Kidney epithelial cell (primary cell): ENCODE data around the gene GPR160. TPM values are rescaled to one million over a fixed set of nuclear protein-coding genes. Genes with fewer than 3 reads are reported as not detected.

Source experiments
- DNase-seq: peaks from one replicate; pipeline ENCODE4 v3.0.0-alpha.2; 2010; ENCODE audit warnings: low read depth
- H3K27me3 ChIP-seq: 2 replicates; pipeline ENCODE4 v1.6.0; 2011; ENCODE audit warnings: low read length; ENCODE audit not compliant: control insufficient read depth, insufficient read depth
- H3K36me3 ChIP-seq: 2 replicates; pipeline ENCODE4 v1.5.1; 2011; ENCODE audit warnings: low read length; ENCODE audit not compliant: control insufficient read depth, insufficient read depth
- H3K4me3 ChIP-seq: 2 replicates; pipeline ENCODE4 v1.5.1; 2011; ENCODE audit warnings: low read depth, mild to moderate bottlenecking, control low read depth, low read length
- CTCF ChIP-seq: IDR thresholded peaks from 2 replicates; pipeline ENCODE4 v1.5.1; 2011; ENCODE audit warnings: mild to moderate bottlenecking, moderate library complexity, low read length, control low read depth, inconsistent platforms; ENCODE audit not compliant: insufficient read depth, poor library complexity, severe bottlenecking
- total RNA-seq: library from RNA; depleted of rRNA; stranded (reverse); fragments of >200 nt; gene quantifications from 2 replicates; pipeline ENCODE4 v1.2.3, GENCODE V29; 2015

The GPR160 gene
- total RNA-seq, 1 donor from 2014 or later = 14.2 TPM

- TF ChIP-seq CTCF = no peak
- H3K36me3 ChIP-seq = peaks cover 3% of the 10 kb centered on the region
Measured at GRCh38 chr3:170132335-170132734, 94.5 kb downstream of the GPR160 start.

More at GRCh38 chr3:170132335-170132734, 94.5 kb downstream of the GPR160 start:
- Histone ChIP-seq H3K27me3 (no peaks in the 10 kb centered on the region), H3K4me3 (no peak overlapping the region)
- no peak for DNase-seq

Other genes starting within 250 kb of the GPR160 start
- gene LRRIQ4, start 225.1 kb upstream of the GPR160 start, total RNA-seq = 0.04 and 0.41 TPM in 2 replicates
- 4.1 and 6.0 TPM in 2 replicates for gene LRRC34, start 225.1 kb upstream of the GPR160 start, total RNA-seq
- gene LRRC31, start 168.1 kb upstream of the GPR160 start, total RNA-seq = not detected in 2 replicates
- gene SAMD7, start 126.4 kb upstream of the GPR160 start, total RNA-seq = not detected in 2 replicates
- 28.1 and 31.1 TPM in 2 replicates for gene SEC62, start 71.2 kb upstream of the GPR160 start, total RNA-seq
- gene PHC3, start 143.7 kb downstream of the GPR160 start, total RNA-seq = 22.4 and 33.1 TPM in 2 replicates
- 46.2 and 69.3 TPM in 2 replicates for gene PRKCI, start 184.4 kb downstream of the GPR160 start, total RNA-seq